Panc1 (cell line): ENCODE data around the gene OTULINL.

Source experiments
- CTCF ChIP-seq: fragments of 450-650 bp; IDR thresholded peaks from 2 replicates; pipeline ENCODE4 v1.5.1; 2017; ENCODE audit warnings: mild to moderate bottlenecking
- POLR2AphosphoS5 ChIP-seq: IDR thresholded peaks from 2 replicates; pipeline ENCODE4 v1.6.1; 2012; ENCODE audit warnings: mild to moderate bottlenecking, low read depth, low read length, moderate library complexity
- SIN3A ChIP-seq: IDR thresholded peaks from 2 replicates; pipeline ENCODE4 v1.6.1; 2012; ENCODE audit warnings: low read depth, mild to moderate bottlenecking, low read length, moderate library complexity, borderline replicate concordance; ENCODE audit not compliant: insufficient read depth
- TF ChIP-seq, protein P1 (sequence below), 2 experiments: IDR thresholded peaks; 2 replicates each; pipeline ENCODE4 v1.6.1; 2011 to 2012; ENCODE audit warnings: low read depth in 2 of 2, control low read depth in 1 of 2, low read length in 1 of 2, mild to moderate bottlenecking in 1 of 2, moderate library complexity in 1 of 2; ENCODE audit not compliant: insufficient read depth in 1 of 2

GRCh38 chr5:14594378-14595074 lies 12.9 kb downstream of the OTULINL start:
- TF ChIP-seq CTCF: no peak
- no peak for TF ChIP-seq SIN3A
- TF ChIP-seq POLR2AphosphoS5: no peak
- TF ChIP-seq, protein P1, sequence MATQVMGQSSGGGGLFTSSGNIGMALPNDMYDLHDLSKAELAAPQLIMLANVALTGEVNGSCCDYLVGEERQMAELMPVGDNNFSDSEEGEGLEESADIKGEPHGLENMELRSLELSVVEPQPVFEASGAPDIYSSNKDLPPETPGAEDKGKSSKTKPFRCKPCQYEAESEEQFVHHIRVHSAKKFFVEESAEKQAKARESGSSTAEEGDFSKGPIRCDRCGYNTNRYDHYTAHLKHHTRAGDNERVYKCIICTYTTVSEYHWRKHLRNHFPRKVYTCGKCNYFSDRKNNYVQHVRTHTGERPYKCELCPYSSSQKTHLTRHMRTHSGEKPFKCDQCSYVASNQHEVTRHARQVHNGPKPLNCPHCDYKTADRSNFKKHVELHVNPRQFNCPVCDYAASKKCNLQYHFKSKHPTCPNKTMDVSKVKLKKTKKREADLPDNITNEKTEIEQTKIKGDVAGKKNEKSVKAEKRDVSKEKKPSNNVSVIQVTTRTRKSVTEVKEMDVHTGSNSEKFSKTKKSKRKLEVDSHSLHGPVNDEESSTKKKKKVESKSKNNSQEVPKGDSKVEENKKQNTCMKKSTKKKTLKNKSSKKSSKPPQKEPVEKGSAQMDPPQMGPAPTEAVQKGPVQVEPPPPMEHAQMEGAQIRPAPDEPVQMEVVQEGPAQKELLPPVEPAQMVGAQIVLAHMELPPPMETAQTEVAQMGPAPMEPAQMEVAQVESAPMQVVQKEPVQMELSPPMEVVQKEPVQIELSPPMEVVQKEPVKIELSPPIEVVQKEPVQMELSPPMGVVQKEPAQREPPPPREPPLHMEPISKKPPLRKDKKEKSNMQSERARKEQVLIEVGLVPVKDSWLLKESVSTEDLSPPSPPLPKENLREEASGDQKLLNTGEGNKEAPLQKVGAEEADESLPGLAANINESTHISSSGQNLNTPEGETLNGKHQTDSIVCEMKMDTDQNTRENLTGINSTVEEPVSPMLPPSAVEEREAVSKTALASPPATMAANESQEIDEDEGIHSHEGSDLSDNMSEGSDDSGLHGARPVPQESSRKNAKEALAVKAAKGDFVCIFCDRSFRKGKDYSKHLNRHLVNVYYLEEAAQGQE (IDR thresholded peaks at IDR 0.05; ENCODE audit: insufficient read depth in 1 of 2, low read depth in 2 of 2, low read length in 1 of 2): no peak
